A549 (cell line): ENCODE results near the gene TGM6. TPM values are rescaled to one million over a fixed set of nuclear protein-coding genes. Genes with fewer than 3 reads are reported as not detected.
"Not testable (repeated sequence)": the region's sequence is repeated elsewhere in the genome, so short reads cannot be mapped to it uniquely, and the experiment has no call there.

Experiments
- ATAC-seq, 2 experiments: fragments of 200-7000 bp in 1 of 2; fragments of >200 bp in 1 of 2; cut with Nextera tagmentation in 1 of 2; cut with Tn5 transposase in 1 of 2; 3 replicates each; pipeline versions ENCODE4 v1.8.0 to v1.9.1; 2018 to 2020; ENCODE audit warnings: mild to moderate bottlenecking in 1 of 2, moderate library complexity in 1 of 2
- CTCF ChIA-PET: fragments of 300-600 bp; sonication (Branson Sonifier 250); formaldehyde crosslinking; extraction: SDS; loops from one replicate; lab custom pipeline; 2021; ENCODE audit warnings: antibody characterized with exemption, inconsistent platforms; lab: Yijun Ruan, JAX
- POLR2A ChIA-PET: fragments of 350-600 bp; formaldehyde crosslinking; extraction: SDS; loops from one replicate; lab custom pipeline; 2021; ENCODE audit warnings: antibody characterized with exemption, inconsistent platforms; lab: Yijun Ruan, JAX
- DNase-seq, 2 experiments: peaks; one replicate each; pipeline versions ENCODE4 v3.0.0 to v3.0.0-alpha.2; 2011 to 2016; ENCODE audit warnings: low read depth in 1 of 2, low spot score in 1 of 2
- FAIRE-seq: peaks from 2 replicates; lab custom pipeline; 2011; peaks lifted over from hg19 to GRCh38; lab: Jason Lieb, UNC
- H3K27ac ChIP-seq, 2 experiments: fragments of >200 bp; sonication (Bioruptor Twin); formaldehyde crosslinking; 3 replicates each; pipeline ENCODE4 v1.5.1; 2016 to 2017
- H3K4me1 ChIP-seq: fragments of >200 bp; sonication (Bioruptor Twin); formaldehyde crosslinking; 3 replicates; pipeline ENCODE4 v1.6.1; 2016
- H3K4me2 ChIP-seq: fragments of >200 bp; sonication (Bioruptor Twin); formaldehyde crosslinking; 3 replicates; pipeline ENCODE4 v1.6.1; 2016
- H3K4me3 ChIP-seq: fragments of >200 bp; sonication (Bioruptor Twin); formaldehyde crosslinking; 3 replicates; pipeline ENCODE4 v1.5.1; 2016
- H3K9me3 ChIP-seq: fragments of >200 bp; sonication (Bioruptor Twin); formaldehyde crosslinking; 3 replicates; pipeline ENCODE4 v1.6.1; 2016
- CBX8 ChIP-seq: fragments of 200-600 bp; sonication (generic); IDR thresholded peaks from 2 replicates; pipeline ENCODE4 v1.6.1; 2016
- EHF ChIP-seq: fragments of 250-450 bp; sonication (Bioruptor Pico); IDR thresholded peaks from 2 replicates; pipeline ENCODE4 v1.5.0; 2020; ENCODE audit warnings: mild to moderate bottlenecking
- ESRRA ChIP-seq: fragments of 150-350 bp; IDR thresholded peaks from 2 replicates; pipeline ENCODE4 v1.6.1; 2014; ENCODE audit warnings: mild to moderate bottlenecking, low read length, borderline replicate concordance
- GATA3 ChIP-seq: IDR thresholded peaks from 2 replicates; pipeline ENCODE4 v1.6.1; 2012; ENCODE audit warnings: borderline replicate concordance
- HDAC2 ChIP-seq: fragments of 200-600 bp; sonication (generic); IDR thresholded peaks from 2 replicates; pipeline ENCODE4 v1.6.1; 2016
- HEYL ChIP-seq: fragments of 250-450 bp; sonication (Bioruptor Pico); IDR thresholded peaks from 2 replicates; pipeline ENCODE4 v1.8.0; 2021; ENCODE audit warnings: mild to moderate bottlenecking, moderate library complexity
- HOXB5 ChIP-seq: fragments of 250-450 bp; sonication (Bioruptor Pico); IDR thresholded peaks from 2 replicates; pipeline ENCODE4 v1.5.0; 2020; ENCODE audit warnings: mild to moderate bottlenecking, moderate library complexity
- JUNB ChIP-seq: fragments of >200 bp; sonication (Bioruptor Twin); formaldehyde crosslinking; IDR thresholded peaks from 2 replicates; pipeline ENCODE4 v1.6.1; 2016
- KDM5A ChIP-seq: fragments of 200-600 bp; sonication (generic); IDR thresholded peaks from 2 replicates; pipeline ENCODE4 v1.6.1; 2016; ENCODE audit warnings: antibody characterized with exemption, mild to moderate bottlenecking
- NPAS2 ChIP-seq: fragments of 250-450 bp; sonication (Bioruptor Pico); IDR thresholded peaks from 2 replicates; pipeline ENCODE4 v1.8.0; 2022; ENCODE audit warnings: mild to moderate bottlenecking, moderate library complexity, borderline replicate concordance
- NR3C1 ChIP-seq: fragments of >200 bp; sonication (Bioruptor Twin); formaldehyde crosslinking; IDR thresholded peaks from 3 replicates; pipeline ENCODE4 v1.6.1; 2017
- POLR2A ChIP-seq: IDR thresholded peaks from 2 replicates; pipeline ENCODE4 v1.6.1; 2012; ENCODE audit warnings: mild to moderate bottlenecking, low read length
- SREBF2 ChIP-seq: fragments of 450-650 bp; IDR thresholded peaks from 2 replicates; pipeline ENCODE4 v1.6.1; 2014; ENCODE audit warnings: mild to moderate bottlenecking, moderate library complexity
- ZNF302 ChIP-seq: fragments of 250-450 bp; sonication (Bioruptor Pico); IDR thresholded peaks from 2 replicates; pipeline ENCODE4 v1.9.0; 2021; ENCODE audit warnings: inconsistent platforms, mild to moderate bottlenecking, moderate library complexity
- WGBS: methylation state at CpG from one replicate; pipeline ENCODE4 v1.1.6; 2017; ENCODE audit errors: missing lambda C conversion rate; 5-methylcytosine and 5-hydroxymethylcytosine counted together
- polyA plus RNA-seq, 4 experiments: library from polyadenylated mRNA; depleted of rRNA in 3 of 4; stranded (reverse); fragments of >200 nt; fragmentation: RNase III in 1 of 4; extraction: RNeasy Plus Mini Kit Qiagen cat#74134 plus additional on column Dnase treatment in 1 of 4; gene quantifications; 2 replicates in 3 of 4; 3 replicates in 1 of 4; pipeline ENCODE4 v1.2.3, GENCODE V29; 2011 to 2017
- TF ChIP-seq, protein P1 (sequence below): IDR thresholded peaks from 2 replicates; pipeline ENCODE4 v1.6.1; 2012
- TF ChIP-seq, protein P2 (sequence below): fragments of >200 bp; sonication (Bioruptor Twin); formaldehyde crosslinking; IDR thresholded peaks from 3 replicates; pipeline ENCODE4 v1.6.1; 2016
- TF ChIP-seq, protein P3 (sequence below): fragments of 250-450 bp; sonication (Bioruptor Pico); IDR thresholded peaks from 2 replicates; pipeline ENCODE4 v1.5.0; 2021; ENCODE audit warnings: mild to moderate bottlenecking, moderate library complexity, borderline replicate concordance
- TF ChIP-seq, protein P4 (sequence below): fragments of >200 bp; sonication (Bioruptor Twin); formaldehyde crosslinking; IDR thresholded peaks from 3 replicates; pipeline ENCODE4 v1.5.1; 2016
- TF ChIP-seq, protein P5 (sequence below): fragments of 150-350 bp; IDR thresholded peaks from 2 replicates; pipeline ENCODE4 v1.6.1; 2014; ENCODE audit warnings: low read depth, mild to moderate bottlenecking, low read length

The TGM6 gene
- polyA plus RNA-seq, 2 of the 4 experiments (the other 2 are of a cell fraction) = not detected

DNA sequence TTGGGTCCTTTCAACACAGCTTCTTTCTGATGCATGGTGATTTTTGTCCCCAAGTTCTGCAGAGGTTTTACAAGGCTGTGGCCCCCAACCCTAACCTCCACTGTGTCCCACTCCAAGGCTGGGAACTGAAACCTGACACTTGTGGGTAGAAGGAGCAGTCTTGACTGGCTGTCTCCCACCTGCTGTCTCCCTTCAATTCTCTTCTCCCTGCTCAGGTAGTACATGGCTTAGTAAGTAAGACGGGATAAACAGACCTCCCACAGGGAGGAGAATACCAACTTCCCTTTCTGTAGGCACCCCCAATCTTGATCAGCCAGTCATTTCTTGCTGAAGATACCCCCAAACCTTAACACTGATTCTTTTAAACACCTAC lies 25.0 kb downstream of the TGM6 start:
- ChIA-PET CTCF (interaction anchor here (0.6 to 7.8 kb wide), 5 partner anchors 13 to 648 kb away, joined by 3 to 76 read pairs (median 13); no protein-coding TSS in a partner anchor), POLR2A (no interaction called here)
- no peak for ATAC-seq
- Histone ChIP-seq H3K9me3 (peaks cover 11% of the 10 kb centered on the region; the same call in 2 of the 3 replicates), H3K27ac (no peak overlapping the region), H3K4me2 (no peak overlapping the region), H3K4me3 (no peak overlapping the region), H3K4me1 (no peaks in the 10 kb centered on the region)
- DNase-seq = no peak
- no peak for TF ChIP-seq EHF
- TF ChIP-seq HEYL (CRISPR knock-in tag) = no peak
- TF ChIP-seq NR3C1 = no peak
- no peak for TF ChIP-seq ESRRA
- no peak for FAIRE-seq
- whole genome bisulfite sequencing = 27% methylated on average over 1 of the region's 1 CpG

DNA sequence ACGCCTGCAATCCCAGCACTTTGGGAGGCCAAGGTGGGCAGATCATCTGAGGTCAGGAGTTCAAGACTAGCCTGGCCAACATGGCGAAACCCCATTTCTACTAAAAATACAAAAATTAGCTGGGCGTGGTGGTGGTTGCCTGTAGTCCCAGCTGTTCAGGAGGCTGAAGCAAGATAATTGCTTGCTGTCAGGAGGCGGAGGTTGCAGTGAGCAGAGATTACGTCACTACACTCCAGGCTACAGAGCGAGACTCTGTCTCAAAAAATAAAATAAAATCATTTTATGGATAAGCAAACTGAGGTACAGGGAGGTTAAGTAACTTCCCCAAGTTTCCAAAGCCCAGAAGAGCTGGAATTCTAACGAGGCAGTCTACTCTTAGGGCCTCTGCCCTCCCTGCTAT lies 26.7 kb downstream of the TGM6 start:
- H3K27ac ChIP-seq, H3K4me1 ChIP-seq, H3K4me2 ChIP-seq, H3K4me3 ChIP-seq, FAIRE-seq, ATAC-seq, POLR2A ChIA-PET, DNase-seq: not testable (repeated sequence)
- 27% methylated on average over 7 of the region's 7 CpGs for WGBS
- H3K9me3 ChIP-seq = peaks cover 11% of the 10 kb centered on the region; the same call in 2 of the 3 replicates
- CTCF ChIA-PET = interaction anchor here (1.5 kb wide), 1 partner anchor 200 kb away, joined by 8 read pairs; no protein-coding TSS in a partner anchor

DNA sequence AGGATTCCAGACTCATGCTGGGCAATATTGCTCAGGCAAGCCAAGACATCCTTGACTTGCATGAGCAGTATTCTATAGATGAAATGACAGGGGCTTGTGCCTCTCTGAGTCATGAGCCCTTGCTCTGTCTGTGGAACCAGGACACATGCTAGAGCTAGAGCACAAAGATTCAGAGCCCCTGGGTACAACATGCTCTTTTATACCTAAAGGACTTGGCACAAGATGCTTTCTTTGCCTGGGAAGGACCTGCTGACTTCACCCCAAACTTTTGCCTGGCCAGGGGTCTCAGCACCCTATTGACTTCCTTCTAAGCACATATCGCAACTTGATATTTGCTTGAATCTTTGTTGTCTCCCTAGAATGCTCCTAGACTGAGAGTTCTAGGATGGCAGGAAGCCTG lies 27.4 kb downstream of the TGM6 start:
- no peak for TF ChIP-seq KDM5A
- TF ChIP-seq, protein P1, sequence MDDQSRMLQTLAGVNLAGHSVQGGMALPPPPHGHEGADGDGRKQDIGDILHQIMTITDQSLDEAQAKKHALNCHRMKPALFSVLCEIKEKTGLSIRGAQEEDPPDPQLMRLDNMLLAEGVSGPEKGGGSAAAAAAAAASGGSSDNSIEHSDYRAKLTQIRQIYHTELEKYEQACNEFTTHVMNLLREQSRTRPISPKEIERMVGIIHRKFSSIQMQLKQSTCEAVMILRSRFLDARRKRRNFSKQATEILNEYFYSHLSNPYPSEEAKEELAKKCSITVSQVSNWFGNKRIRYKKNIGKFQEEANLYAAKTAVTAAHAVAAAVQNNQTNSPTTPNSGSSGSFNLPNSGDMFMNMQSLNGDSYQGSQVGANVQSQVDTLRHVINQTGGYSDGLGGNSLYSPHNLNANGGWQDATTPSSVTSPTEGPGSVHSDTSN = no peak
- TF ChIP-seq, protein P2, sequence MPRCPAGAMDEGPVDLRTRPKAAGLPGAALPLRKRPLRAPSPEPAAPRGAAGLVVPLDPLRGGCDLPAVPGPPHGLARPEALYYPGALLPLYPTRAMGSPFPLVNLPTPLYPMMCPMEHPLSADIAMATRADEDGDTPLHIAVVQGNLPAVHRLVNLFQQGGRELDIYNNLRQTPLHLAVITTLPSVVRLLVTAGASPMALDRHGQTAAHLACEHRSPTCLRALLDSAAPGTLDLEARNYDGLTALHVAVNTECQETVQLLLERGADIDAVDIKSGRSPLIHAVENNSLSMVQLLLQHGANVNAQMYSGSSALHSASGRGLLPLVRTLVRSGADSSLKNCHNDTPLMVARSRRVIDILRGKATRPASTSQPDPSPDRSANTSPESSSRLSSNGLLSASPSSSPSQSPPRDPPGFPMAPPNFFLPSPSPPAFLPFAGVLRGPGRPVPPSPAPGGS = no peak
- no peak for TF ChIP-seq ZNF302 (CRISPR knock-in tag)
- no peak for TF ChIP-seq HOXB5
- TF ChIP-seq JUNB = no peak
- TF ChIP-seq GATA3 = no peak
- TF ChIP-seq, protein P3, sequence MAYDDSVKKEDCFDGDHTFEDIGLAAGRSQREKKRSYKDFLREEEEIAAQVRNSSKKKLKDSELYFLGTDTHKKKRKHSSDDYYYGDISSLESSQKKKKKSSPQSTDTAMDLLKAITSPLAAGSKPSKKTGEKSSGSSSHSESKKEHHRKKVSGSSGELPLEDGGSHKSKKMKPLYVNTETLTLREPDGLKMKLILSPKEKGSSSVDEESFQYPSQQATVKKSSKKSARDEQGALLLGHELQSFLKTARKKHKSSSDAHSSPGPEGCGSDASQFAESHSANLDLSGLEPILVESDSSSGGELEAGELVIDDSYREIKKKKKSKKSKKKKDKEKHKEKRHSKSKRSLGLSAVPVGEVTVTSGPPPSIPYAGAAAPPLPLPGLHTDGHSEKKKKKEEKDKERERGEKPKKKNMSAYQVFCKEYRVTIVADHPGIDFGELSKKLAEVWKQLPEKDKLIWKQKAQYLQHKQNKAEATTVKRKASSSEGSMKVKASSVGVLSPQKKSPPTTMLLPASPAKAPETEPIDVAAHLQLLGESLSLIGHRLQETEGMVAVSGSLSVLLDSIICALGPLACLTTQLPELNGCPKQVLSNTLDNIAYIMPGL = no peak
- TF ChIP-seq HEYL (CRISPR knock-in tag) = no peak
- no peak for TF ChIP-seq SREBF2
- TF ChIP-seq NPAS2 = no peak
- TF ChIP-seq HDAC2 = no peak
- ChIA-PET CTCF (interaction anchor here (1.4 kb wide), 1 partner anchor 44 kb away, joined by 4 read pairs; no protein-coding TSS in a partner anchor), POLR2A (no interaction called here)
- ATAC-seq = no peak
- peaks cover 11% of the 10 kb centered on the region; the same call in 2 of the 3 replicates for H3K9me3 ChIP-seq
- no peaks in the 10 kb centered on the region for H3K4me1 ChIP-seq
- H3K4me3 ChIP-seq = no peak overlapping the region
- DNase-seq = no peak
- WGBS = 96% methylated on average over 1 of the region's 1 CpG
- no peak overlapping the region for H3K27ac ChIP-seq
- FAIRE-seq = no peak
- no peak overlapping the region for H3K4me2 ChIP-seq

DNA sequence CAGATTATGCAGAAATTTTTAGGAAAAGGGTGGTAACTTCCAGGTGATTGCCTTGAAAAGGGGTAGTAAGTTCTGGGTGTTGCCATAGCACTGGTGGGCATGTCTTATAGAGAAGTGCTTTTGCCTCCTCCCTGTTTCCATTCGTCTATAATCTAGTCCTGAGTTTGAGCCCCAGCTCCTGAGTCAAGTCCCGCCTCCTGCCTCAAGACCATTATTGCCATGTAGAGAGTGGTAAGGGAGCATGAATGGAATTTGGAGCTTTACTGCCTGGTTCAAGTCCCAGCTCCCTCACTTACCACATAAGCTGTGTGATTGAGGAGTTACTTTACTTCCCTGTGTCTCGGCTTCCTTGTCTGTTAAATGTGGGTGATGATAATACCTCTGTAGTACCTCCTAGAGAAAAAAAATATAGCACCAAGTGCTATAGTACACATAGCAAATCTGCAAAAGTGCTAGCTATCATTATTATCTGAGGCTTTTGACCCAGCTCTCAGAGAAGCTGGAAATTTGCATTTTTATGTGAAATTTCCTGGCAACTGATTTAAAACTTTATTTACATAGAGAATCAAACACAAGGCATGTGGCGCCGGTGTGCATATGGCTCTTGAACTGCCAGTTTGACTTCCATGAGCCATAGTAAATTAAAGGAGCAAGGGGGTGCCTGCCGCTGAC lies 36.0 kb downstream of the TGM6 start:
- ATAC-seq (no peak), FAIRE-seq (no peak), DNase-seq (no peak)
- TF ChIP-seq POLR2A (no peak), NR3C1 (no peak), CBX8 (no peak)
- TF ChIP-seq, protein P4, sequence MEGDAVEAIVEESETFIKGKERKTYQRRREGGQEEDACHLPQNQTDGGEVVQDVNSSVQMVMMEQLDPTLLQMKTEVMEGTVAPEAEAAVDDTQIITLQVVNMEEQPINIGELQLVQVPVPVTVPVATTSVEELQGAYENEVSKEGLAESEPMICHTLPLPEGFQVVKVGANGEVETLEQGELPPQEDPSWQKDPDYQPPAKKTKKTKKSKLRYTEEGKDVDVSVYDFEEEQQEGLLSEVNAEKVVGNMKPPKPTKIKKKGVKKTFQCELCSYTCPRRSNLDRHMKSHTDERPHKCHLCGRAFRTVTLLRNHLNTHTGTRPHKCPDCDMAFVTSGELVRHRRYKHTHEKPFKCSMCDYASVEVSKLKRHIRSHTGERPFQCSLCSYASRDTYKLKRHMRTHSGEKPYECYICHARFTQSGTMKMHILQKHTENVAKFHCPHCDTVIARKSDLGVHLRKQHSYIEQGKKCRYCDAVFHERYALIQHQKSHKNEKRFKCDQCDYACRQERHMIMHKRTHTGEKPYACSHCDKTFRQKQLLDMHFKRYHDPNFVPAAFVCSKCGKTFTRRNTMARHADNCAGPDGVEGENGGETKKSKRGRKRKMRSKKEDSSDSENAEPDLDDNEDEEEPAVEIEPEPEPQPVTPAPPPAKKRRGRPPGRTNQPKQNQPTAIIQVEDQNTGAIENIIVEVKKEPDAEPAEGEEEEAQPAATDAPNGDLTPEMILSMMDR = no peak
- TF ChIP-seq, protein P5, sequence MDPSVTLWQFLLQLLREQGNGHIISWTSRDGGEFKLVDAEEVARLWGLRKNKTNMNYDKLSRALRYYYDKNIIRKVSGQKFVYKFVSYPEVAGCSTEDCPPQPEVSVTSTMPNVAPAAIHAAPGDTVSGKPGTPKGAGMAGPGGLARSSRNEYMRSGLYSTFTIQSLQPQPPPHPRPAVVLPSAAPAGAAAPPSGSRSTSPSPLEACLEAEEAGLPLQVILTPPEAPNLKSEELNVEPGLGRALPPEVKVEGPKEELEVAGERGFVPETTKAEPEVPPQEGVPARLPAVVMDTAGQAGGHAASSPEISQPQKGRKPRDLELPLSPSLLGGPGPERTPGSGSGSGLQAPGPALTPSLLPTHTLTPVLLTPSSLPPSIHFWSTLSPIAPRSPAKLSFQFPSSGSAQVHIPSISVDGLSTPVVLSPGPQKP = no peak
- CTCF ChIA-PET = interaction anchor here (0.6 to 1.0 kb wide), 3 partner anchors 10 to 35 kb away, joined by 4 to 5 read pairs (median 4); no protein-coding TSS in a partner anchor
- no peak overlapping the region for H3K27ac ChIP-seq
- H3K4me1 ChIP-seq = no peaks in the 10 kb centered on the region
- H3K4me3 ChIP-seq = no peak overlapping the region
- POLR2A ChIA-PET = no interaction called here
- no peaks in the 10 kb centered on the region for H3K9me3 ChIP-seq
- H3K4me2 ChIP-seq = no peak overlapping the region
- WGBS = 48% methylated on average over 6 of the region's 6 CpGs
